ENCODE results near the gene TMEM225B.

DNA sequence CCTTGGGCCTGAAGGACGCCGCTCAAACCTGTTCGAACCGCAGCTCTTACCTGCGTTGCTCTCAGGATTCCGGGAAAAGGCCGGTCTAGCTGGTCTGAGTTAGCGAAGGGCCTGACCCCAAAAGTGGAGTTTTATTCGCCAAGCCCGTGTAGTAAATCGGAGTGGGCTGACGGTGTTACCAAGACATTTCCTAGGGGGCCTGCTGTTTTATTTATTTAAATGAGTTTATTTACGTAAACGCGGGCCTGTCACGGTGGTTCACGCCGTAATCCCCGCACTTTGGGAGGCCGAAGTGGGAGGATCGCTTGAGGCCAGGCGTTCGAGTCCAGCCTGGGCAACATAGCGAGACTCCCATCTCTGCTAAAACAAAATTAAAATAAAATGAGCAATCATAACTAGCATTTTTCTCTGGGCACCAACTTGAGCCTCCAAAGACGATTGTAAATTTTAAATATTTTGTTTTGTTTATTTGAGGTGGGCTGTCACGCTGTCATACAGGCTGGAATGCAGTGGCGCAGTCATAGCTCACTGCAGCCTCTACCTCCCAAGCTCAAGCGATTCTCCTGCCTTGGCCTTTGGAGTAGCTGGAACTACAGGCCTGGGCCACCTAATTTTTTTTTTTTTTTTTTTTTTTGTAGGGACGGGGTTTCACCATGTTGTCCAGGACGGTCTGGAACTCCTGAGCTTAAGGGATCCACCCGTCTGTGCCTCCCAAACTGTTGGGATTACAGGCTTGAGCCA is 38.7 kb upstream of the TMEM225B start:
- TF ChIP-seq, protein P1, sequence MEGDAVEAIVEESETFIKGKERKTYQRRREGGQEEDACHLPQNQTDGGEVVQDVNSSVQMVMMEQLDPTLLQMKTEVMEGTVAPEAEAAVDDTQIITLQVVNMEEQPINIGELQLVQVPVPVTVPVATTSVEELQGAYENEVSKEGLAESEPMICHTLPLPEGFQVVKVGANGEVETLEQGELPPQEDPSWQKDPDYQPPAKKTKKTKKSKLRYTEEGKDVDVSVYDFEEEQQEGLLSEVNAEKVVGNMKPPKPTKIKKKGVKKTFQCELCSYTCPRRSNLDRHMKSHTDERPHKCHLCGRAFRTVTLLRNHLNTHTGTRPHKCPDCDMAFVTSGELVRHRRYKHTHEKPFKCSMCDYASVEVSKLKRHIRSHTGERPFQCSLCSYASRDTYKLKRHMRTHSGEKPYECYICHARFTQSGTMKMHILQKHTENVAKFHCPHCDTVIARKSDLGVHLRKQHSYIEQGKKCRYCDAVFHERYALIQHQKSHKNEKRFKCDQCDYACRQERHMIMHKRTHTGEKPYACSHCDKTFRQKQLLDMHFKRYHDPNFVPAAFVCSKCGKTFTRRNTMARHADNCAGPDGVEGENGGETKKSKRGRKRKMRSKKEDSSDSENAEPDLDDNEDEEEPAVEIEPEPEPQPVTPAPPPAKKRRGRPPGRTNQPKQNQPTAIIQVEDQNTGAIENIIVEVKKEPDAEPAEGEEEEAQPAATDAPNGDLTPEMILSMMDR (conservative IDR thresholded peaks at IDR 0.05; ENCODE audit: low read depth, low read length): no peak
- TF ChIP-seq EZH2 (IDR thresholded peaks at IDR 0.05; ENCODE audit: low read length, unreplicated experiment): no peak
- no peak for TF ChIP-seq EZH2phosphoT487 (IDR thresholded peaks at IDR 0.05; ENCODE audit: borderline replicate concordance, low read length)

All from PC-3 (cell line).